SK-N-SH (cell line): Measurements from ENCODE around the gene FOXO4.

Experiments used
- NFIC ChIP-seq: IDR thresholded peaks from 2 replicates; pipeline ENCODE4 v1.4.0; 2012; ENCODE audit warnings: borderline replicate concordance
- RAD21 ChIP-seq: IDR thresholded peaks from 2 replicates; pipeline ENCODE4 v1.6.1; 2012; ENCODE audit warnings: mild to moderate bottlenecking, low read length
- RXRA ChIP-seq: IDR thresholded peaks from 2 replicates; pipeline ENCODE4 v1.4.0; 2012; ENCODE audit warnings: low read depth, mild to moderate bottlenecking, borderline replicate concordance
- TEAD4 ChIP-seq: IDR thresholded peaks from 2 replicates; pipeline ENCODE4 v1.4.0; 2012; ENCODE audit warnings: mild to moderate bottlenecking, borderline replicate concordance; ENCODE audit not compliant: insufficient read depth
- TF ChIP-seq, protein P1 (sequence below): IDR thresholded peaks from 2 replicates; pipeline ENCODE4 v1.4.0; 2012; ENCODE audit warnings: low read depth, borderline replicate concordance

DNA sequence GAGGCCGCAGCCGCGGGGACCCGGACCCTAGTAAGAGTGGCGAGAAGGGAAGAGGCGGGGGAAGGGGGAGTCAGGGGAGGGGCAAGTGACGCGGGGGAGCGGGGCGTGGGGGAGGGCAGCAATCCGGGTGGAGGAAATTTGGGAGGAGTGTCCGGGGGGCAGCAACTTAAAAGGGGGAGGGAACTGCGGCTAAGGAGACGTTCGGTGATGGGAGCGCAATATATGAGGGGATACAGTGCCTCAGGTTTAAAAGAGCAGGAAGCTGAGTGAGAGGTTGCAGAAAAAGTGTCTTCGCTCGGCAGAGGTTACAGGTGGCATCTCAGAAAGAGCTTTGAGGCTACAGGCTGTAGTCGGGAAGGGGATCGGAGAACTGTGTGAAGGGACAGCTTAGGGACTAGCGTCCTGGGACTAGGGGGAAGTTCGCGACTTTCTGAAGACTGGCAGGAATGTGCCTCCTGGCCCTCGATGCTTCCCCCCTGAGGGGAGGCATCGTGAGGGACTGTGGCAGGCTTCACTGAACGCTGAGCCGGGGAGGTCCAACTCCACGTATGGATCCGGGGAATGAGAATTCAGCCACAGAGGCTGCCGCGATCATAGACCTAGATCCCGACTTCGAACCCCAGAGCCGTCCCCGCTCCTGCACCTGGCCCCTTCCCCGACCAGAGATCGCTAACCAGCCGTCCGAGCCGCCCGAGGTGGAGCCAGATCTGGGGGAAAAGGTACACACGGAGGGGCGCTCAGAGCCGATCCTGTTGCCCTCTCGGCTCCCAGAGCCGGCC is 519 bp downstream of the FOXO4 start:
- TF ChIP-seq TEAD4, result no peak
- no peak for TF ChIP-seq RXRA
- no peak for TF ChIP-seq RAD21
- TF ChIP-seq NFIC, result no peak
- TF ChIP-seq, protein P1, sequence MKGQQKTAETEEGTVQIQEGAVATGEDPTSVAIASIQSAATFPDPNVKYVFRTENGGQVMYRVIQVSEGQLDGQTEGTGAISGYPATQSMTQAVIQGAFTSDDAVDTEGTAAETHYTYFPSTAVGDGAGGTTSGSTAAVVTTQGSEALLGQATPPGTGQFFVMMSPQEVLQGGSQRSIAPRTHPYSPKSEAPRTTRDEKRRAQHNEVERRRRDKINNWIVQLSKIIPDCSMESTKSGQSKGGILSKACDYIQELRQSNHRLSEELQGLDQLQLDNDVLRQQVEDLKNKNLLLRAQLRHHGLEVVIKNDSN, result no peak
